HUDEP-2 (cell line): Measurements from ENCODE around the gene FANCL.
"Not testable (repeated sequence)": the region's sequence is repeated elsewhere in the genome, so short reads cannot be mapped to it uniquely, and the experiment has no call there.

ENCODE experiments used
- DNase-seq, 76 experiments: peaks; one replicate each; lab custom pipeline; 2025; ENCODE audit not compliant: unreplicated experiment in 76 of 76; lab: John Stamatoyannopoulos, UW

FANCL gene

GRCh38 chr2:58240670-58241545 is at the start of gene FANCL:
FANCL (minus strand) TSS chr2:58241325; CDS start chr2:58241313, 12 bp downstream.
- DNase-seq = peak in 75 of 76 experiments; percentile 21 to 85 (median 73)

DNA sequence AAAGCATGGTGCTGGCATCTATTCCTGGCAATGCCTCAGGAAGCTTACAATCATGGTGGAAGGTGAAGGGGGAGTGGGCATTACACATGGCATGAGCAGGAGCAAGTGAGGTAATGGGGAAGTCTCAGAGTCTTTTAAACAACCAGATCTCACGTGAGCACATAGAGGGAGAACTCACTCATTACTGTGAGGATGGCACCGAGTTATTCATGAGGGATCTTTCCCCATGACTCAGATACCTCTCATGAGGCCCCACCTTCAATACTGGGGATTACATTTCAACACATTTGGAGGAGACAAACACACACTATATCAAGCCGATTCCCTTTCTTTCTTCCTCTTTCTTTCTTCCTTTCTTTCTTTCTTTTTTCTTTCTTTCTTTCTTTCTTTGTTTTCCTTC is 47.9 kb upstream of the FANCL start:
- no peak for DNase-seq

DNA sequence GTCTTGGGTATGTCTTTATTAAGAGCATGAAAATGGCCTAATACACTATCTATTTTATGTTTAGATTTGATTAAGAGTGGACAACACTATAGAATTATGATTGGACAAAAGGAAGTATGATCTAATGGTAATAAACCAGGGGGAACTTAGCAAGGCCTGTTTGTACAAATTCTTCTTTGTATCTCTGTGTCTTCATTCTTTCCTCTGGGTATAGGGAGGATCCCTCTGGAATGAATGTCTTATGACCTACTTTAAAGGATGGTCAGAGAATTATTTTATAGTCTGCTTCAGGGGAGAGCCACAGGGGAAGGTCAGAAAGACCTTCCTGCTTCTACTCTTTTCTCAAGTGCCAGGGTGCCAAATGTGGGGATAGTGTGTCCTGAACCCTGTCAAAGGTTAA is 42.8 kb upstream of the FANCL start:
- DNase-seq = no peak

- DNase-seq = not testable (repeated sequence)
These were observed 34.0 kb upstream of the FANCL start for GRCh38 chr2:58275144-58275543.

GRCh38 chr2:58271826-58272225 is 30.7 kb upstream of the FANCL start:
- DNase-seq = no peak

- DNase-seq = no peak
These were observed 27.6 kb upstream of the FANCL start for GRCh38 chr2:58268685-58269084.

- DNase-seq = no peak
These were observed 25.1 kb upstream of the FANCL start for GRCh38 chr2:58266211-58266610.

DNA sequence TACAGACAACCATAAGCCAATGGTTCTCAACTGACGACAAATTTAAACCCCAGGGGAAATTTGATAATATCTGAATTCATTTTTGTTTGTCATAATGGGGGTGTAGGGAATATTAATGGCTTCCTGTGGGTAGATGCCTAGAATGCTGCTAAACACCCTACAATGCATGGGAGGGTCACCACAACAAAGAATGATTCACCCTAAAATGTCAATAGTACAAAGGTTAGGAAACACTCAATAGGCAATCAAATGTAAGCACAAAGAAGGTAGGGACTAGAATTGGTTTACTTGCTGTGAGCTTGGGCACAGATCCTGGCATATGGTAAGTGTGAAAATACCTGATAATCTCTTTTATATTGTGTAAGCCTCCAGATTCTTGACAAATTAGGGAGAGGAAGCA is 20.1 kb upstream of the FANCL start:
- DNase-seq = no peak

DNA sequence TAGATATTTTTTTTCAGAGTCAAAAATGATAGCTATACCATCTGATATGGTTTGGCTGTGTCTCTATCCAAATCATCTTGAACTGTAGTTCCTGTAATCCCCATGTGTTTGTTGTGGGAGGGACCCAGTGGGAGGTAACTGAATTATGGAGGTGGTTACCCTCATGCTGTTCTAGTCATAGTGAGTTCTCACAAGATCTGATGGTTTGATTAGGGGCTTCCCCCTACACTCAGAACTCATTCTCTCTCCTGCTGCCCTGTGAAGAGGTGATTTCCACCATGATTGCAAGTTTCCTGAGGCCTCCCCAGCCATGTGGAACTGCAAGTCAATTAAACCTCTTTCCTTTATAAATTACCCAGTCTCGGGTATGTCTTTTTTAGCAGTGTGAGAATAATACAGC is 17.3 kb upstream of the FANCL start:
- DNase-seq = not testable (repeated sequence)

GRCh38 chr2:58251331-58252201 is 10.4 kb upstream of the FANCL start:
- not testable (repeated sequence) for DNase-seq

DNA sequence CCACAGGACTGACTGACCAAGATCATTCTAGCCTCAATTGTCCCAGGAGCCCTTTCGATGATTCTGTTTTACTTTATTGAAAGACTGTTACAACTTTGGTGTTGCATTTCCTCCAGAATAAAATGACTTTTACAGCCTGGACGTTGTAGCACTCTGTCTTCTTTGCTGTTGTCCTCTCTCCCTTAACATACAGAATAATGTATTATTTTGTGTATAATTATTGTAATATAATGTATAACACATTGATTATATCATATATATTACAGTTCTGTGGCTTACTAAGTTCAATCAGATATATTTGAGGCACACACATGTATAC is 380 bp upstream of the FANCL start:
- no peak for DNase-seq

GRCh38 chr2:58239243-58239925 is 1.7 kb downstream of the FANCL start:
- no peak for DNase-seq

DNA sequence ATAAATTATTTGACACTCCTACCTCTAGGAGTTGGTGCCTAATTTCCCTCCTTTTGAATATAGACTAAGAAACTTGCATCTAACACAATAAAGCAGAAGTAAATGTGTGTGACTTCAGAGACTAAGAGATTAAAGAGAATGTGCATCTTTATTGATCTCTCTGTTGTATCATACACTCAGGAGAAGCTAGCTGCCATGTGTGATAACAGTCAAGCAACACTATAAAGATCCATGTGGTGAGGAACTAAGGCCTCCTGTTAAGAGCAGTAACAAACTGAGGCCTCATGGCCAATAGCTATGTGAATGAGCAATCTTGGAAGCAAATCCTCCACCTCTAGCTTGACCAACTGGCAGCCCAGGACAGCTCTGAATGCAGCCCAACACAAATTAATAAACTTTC is 3.4 kb downstream of the FANCL start:
- DNase-seq = peak in 26 of 76 experiments; percentile 2 to 66 (median 28)

GRCh38 chr2:58235984-58236383 is 5.1 kb downstream of the FANCL start:
- DNase-seq = no peak

DNA sequence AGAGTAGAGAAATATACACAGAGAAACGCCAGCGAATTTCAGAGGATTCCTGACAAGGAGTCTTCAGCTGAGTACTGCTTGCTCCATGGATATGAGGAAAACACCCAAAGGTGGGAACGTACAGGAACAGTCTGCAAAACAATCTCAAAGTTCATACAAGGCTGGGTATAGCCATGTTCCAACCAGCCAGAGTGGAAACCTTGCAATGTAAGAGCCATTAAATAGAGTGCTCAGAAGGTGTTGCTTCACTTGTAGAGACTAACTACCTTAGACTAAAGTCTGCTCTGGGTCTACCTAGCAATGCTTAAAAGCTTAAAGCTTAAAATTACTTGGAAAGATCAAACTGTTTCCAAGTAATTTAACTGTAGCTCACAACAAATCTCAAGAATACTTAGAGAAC is 6.0 kb downstream of the FANCL start:
- DNase-seq = no peak

DNA sequence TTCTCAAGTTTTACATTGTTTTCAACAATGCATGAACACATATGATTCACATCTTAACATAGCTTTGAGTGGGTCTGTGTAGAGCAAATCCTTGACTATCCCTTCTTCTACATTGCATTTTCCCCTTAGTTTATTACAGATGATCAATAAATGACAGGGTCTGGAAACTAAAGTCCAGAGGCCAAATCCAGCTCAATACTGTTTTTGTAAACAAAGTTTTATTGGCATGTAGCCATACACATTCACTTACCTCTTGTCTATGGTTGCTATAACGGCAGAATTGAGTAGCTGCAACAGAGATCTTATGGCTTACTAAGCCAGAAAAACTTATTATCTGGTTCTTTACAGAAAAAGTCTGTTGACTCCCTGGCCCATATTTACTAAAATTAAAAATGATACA is 12.8 kb downstream of the FANCL start:
- DNase-seq = no peak

DNA sequence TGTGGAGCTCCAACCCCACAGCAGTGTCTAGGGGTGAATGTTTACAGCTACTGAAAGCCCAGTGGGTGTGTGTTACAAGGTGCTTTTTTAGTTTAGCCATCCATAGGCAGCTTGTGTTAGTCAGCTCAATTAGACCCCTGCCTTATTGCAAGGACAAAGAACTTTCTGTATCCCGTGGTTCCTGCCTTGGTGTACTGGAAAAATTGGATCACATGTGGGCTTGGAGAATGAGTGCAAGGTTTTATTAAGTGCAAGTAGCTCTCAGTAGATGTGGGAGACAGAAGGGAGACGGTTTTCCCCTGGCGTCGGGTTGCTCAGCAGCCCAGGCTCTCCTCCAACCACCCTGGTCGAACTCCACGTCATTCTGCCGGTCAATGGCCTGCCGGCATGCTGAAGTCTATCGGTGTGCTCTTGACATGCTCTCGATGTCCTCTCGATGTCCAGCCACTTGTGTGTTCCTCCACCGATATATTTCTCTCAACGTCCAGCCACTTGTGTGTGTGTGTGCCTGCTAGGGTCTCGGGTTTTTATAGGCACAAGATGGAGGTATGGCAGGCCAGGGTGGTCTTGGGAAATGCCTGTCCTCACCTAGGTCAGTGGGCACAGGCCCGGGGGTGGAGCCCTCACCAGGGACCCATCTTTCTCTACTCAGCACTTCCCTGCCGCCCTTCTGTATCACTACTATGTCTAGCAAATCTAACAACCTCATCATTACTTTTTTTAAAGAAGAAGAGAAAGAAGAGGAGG is 13.8 kb downstream of the FANCL start:
- DNase-seq = no peak

- no peak for DNase-seq
These were observed 19.2 kb downstream of the FANCL start for GRCh38 chr2:58221909-58222308.

- no peak for DNase-seq
These were observed 25.7 kb downstream of the FANCL start for GRCh38 chr2:58215429-58215828.

DNA sequence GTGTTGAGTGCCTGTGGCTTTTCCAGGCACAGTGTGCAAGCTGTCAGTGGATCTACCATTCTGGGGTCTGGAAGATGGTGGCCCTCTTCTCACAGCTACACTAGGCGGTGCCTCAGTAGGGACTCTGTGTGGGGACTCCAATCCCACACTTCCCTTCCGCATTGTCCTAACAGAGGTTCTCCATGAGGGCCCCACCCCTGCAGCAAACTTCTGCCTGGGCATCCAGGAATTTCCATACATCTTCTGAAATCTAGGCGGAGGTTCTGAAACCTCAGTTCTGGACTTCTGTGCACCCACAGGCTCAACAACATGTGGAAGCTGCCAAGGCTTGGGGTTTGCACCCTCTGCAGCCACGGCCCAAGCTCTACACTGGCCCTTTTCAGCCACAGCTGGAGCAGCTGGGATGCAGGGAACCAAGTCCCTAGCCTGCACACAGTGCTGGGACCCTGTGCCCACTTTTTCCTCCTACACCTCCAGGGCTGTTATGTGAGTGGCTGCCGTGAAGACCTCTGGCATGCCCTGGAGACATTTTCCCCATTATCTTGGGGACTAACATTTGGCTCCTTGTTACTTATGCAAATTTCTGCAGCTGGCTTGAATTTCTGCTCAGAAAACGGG is 30.1 kb downstream of the FANCL start:
- DNase-seq = not testable (repeated sequence)
